Measurements from ENCODE around the gene C8G.

DNA sequence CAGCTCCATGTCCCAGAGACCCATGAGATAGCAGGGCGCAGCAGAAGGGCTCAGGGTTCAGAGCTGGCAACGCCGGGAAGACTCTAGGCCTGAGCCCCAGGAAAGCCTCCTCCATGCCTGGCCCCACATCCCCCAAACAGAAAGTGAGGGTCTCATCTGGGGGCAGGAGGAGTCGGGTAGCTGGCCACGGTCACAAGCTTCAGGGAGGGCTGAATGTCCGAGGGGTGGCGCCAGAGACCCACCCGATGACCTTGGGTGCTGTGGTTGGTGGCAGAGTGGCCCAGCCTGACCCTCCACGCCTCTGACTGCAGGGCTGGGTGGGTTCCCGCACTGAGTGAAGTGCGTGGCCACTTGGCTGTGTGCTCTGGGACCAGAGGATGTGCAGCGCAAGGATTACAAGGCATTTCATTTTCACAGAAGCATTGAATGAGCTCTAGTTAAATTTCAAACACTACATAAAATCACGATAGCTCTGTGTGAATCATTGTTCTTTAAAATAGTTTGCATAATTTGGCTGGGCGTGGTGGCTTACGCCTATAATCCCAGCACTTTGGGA lies 3.0 kb downstream of the C8G start:
- peak; percentile 16 for TF ChIP-seq POLR2A (IDR thresholded peaks at IDR 0.05)
- TF ChIP-seq, protein P1, sequence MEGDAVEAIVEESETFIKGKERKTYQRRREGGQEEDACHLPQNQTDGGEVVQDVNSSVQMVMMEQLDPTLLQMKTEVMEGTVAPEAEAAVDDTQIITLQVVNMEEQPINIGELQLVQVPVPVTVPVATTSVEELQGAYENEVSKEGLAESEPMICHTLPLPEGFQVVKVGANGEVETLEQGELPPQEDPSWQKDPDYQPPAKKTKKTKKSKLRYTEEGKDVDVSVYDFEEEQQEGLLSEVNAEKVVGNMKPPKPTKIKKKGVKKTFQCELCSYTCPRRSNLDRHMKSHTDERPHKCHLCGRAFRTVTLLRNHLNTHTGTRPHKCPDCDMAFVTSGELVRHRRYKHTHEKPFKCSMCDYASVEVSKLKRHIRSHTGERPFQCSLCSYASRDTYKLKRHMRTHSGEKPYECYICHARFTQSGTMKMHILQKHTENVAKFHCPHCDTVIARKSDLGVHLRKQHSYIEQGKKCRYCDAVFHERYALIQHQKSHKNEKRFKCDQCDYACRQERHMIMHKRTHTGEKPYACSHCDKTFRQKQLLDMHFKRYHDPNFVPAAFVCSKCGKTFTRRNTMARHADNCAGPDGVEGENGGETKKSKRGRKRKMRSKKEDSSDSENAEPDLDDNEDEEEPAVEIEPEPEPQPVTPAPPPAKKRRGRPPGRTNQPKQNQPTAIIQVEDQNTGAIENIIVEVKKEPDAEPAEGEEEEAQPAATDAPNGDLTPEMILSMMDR (IDR thresholded peaks at IDR 0.05) = peak; percentile 39 to 51 (median 46)

All from right lobe of liver (tissue), 4 donors.